GM18870 (cell line): ENCODE results near the gene SMG6.
A peak's percentile ranks its signal among the peaks of the same experiment; 100 is the strongest.
"Not testable (repeated sequence)": the region's sequence is repeated elsewhere in the genome, so short reads cannot be mapped to it uniquely, and the experiment has no call there.

ENCODE experiments used
- ATAC-seq: cut with Tn5 transposase; IDR thresholded peaks from one replicate; pipeline ENCODE4 v1.9.1; 2021; ENCODE audit warnings: moderate library complexity; ENCODE audit not compliant: unreplicated experiment

SMG6 gene

DNA sequence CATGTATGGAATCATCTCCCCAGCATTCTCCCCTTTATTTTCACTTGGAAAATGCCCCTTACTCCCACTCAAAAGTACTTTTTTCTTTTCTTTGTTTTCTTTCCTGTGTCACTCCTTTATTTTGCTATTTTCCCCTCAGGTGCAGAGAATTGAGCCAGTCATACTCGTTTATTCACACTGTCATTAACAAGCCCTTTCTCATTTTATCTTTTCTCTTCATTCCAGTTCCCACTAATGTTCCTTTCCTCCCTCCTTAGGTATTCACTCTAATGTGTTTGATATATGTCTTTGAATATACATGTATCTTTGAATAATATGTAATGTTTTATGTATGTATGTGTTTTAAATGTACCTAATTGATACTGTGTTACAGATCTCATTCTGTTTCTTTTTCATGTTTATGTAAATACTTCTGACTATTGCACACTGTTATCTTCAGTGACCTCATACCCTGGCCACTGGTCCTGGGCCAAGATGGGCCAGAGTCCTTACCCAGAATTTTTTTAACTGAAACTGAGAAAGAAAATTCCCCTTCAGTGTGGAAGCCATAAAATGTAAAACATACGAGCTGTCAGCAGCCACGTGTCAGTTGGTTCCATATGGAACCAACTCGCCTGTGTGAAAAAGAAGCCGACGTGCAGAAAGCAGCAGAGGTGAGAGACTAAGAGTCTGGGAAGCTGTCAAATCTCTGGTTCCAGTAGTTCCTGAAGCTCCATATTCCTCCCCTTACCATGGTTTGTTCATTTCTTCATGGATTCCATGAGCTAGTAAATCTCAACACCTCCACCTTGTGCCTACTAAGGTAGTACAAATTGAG lies 6.0 kb upstream of the SMG6 start:
- no peak for ATAC-seq

DNA sequence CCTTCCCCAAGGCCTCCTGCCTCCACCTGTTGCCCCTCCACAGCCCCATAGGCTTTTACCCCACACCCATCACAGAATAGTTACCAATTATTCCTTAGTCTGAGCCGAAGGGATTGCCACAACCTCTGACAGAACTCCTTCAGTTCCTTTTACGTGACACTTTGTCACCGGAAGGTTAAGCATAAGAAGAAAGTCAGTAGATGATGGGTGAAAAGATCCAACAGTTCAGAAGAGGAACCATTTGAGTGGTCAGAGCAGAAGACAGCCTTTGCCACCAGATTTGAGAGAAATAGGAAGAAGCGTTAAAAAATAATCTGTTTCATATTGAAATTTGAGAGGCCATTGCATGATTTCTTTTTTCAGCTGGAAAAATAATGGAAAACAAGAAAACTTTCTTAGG lies 1.3 kb upstream of the SMG6 start:
- no peak for ATAC-seq

DNA sequence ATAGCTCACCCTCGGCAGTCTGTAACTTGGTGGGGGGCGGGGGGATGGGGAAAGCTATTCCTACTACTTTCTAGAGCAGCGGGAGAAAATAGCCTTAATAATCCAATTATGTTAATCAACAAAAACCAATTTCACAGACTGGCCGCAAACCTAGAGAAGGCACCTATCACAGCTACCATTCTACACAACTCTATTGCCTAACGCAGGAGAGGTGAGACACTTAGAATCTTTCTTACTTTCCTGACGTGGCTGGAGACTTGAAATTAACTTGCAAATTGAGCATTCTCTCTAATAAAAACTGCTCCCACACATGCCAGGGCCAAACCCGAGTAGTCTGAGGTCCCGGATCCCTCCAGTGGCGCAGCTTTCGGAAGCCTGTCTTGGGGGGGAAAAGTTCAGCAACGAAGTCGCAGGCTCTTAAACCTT lies 794 bp downstream of the SMG6 start:
- ATAC-seq, result no peak

DNA sequence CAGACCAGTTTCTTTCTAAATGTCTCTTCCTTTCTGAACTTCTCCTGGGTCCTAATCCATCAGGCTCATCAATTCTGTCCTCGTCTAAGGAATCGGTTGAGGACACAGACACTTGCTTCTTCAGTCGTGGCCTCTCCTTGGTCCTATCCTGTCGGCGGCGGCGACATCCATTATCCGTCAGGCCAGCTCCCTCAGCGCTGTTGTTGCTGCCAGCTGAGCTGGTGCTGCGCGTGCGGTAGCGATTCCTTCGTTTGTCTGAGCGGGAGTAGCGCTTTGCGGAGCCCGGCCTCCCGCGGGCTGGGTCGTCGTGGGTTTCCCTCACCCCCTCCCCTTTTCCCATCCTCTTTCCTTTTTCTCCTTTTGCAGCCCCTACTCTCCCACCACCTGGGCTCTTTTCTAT lies 3.8 kb downstream of the SMG6 start:
- ATAC-seq, result no peak

DNA sequence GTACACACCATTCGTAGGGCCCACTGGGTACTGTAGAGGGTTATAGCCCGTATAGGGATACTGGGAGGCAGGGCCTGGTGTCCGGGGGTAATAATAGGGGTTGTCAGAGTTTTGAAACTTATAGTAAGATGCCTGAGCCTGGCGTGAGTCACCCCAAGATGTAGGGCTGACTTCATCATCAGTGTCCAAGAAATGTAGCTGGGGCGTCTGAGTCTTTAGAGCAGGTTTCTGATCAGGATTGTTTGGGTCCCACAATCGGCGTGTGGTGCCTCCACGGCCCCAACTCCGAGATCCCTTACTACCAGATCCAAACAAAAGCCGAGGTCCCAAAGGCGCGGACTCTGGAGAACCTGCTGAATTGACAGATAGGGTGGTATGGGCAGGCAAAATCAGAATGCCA lies 4.4 kb downstream of the SMG6 start:
- no peak for ATAC-seq

DNA sequence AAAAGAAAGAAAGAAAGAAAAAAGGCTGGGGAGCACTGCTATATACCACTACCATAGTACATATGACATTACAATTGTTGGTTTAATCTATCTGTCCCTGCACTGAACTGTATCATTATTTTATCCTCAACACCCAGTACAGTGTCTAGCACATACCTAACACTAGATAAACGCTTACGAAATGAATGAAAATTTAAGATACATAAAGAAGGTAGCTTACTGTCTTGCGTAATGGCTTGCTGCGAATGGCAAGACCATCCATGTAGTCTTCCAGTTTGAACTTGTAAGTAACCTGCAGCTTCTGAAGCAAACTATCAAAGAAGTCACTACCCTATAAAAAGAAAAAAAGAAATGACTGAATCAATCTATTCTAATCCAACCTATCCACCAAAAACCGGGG lies 6.6 kb downstream of the SMG6 start:
- no peak for ATAC-seq

DNA sequence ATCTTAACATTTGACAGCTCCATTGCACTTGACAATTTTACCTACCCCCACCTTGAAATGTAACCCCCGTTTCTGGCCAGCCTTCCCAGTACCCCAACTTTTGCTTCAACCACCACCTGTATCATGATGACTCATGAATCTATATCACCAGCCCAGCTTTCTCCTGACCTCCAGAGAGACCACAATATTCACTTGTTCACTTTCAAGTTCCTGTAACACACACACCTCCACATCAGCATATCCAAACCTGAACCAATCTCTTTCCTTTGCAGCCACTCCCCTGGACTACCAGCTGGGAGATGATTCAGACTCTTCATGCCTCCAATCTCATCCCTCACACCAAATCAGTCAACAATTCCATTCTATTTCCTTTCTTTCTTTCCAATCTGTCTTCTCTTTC lies 8.0 kb downstream of the SMG6 start:
- ATAC-seq, result no peak

DNA sequence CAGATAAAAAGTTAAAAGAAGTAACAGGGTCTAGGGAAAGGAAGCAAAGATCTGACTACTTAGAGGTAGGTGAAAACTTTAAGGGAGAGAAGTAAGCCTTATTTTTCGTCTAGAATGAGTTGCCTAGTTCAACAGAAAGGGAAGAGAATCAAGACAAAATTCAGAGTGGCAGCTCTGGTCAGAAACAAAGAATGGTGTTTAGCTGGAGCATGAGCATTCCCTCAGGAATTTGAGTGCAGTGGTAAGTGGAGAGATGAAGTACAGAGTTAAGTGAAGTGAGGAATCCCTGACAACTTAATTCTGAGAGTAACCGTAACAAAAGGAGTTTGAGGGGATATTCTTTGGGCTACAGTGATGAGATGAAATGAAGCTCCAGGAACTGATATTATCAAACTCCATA lies 11.5 kb downstream of the SMG6 start:
- ATAC-seq, result no peak

DNA sequence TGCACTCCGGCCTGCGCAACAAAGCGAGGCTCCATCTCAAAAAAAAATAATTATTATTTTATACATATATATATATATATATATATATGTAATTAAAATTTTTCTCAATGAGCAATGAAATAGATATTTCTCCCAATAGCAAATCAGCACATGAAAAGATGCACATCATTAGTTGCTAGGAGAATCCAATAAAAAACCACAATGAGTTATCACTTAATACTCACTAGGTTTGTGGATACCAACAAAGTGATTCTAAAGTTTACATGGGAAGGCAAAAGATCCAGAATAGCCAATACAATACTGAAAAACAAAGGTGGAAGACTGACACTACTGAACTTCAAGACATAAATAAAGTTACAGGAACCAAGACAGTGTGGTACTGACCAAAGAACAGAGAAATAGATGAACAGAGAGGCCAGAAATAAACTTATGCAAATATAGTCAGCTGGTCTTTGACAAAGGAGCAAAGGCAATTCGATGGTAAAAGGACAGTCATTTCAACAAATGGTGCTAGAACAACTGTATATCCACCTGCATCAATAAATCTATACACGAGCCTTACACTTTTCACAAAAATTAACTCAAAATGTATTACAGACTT lies 13.6 kb downstream of the SMG6 start:
- no peak for ATAC-seq

DNA sequence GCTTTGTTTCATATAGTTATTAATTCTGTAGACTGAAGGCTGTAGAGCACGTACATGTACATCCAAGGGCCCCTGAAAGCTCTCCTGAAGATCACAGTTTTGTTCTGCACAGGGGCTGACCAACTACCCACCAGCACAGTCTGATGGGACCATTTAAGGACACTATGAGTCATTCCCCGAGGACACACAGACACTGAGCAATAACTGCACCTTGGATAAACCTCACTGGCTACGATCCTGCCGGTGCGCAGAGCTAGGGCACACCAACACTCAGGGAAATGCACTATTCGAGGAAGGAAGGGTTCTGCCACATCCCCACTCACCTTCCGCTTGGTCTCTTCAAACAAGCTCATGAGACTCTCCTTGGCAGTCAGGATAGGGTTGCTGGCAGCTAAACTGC lies 20.3 kb downstream of the SMG6 start:
- no peak for ATAC-seq

DNA sequence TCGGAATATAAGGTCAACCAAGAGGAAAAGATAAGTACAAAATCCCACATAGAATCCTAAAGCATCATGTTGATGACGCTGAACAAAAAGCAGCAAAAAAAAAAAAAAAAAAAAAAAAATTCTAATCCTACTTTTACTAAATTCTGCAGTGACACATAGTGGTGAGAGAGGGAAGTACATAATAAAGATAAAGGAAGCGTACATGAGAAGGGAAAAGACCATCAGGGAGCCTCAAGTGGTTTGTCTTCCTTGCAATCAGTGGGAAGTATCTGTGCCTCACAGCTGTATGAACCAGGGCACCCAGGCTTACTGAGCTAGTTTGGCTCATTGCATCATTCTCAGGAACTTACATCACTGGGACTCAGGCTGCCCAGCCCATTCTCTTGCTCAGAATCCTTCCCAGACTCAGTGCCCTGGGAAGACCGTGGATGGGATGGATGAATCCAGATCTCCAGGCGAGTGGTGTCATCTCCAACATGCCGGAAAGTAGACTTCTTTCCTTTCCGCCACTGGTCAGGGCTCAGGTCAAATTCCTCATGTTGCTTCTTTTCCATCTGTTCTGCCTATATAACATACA lies 21.2 kb downstream of the SMG6 start:
- no peak for ATAC-seq

DNA sequence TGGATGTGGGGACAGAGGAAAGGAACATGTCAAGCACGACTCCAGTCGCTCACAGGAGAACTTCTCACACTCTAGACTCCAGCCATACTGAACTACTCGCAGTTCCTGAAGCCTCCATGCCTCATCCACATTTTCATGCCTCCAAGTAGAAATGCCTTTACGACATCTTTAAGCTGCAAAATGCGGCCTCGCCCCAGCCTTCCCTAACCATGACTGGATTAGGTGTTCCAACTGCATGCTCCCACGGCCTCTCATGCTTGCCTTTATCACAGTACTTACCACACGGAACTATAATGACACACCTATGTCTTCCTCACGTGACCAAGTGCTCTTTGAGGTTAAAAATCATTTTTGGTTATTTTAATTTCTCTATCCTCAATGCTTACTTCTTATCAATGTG lies 23.9 kb downstream of the SMG6 start:
- no peak for ATAC-seq

DNA sequence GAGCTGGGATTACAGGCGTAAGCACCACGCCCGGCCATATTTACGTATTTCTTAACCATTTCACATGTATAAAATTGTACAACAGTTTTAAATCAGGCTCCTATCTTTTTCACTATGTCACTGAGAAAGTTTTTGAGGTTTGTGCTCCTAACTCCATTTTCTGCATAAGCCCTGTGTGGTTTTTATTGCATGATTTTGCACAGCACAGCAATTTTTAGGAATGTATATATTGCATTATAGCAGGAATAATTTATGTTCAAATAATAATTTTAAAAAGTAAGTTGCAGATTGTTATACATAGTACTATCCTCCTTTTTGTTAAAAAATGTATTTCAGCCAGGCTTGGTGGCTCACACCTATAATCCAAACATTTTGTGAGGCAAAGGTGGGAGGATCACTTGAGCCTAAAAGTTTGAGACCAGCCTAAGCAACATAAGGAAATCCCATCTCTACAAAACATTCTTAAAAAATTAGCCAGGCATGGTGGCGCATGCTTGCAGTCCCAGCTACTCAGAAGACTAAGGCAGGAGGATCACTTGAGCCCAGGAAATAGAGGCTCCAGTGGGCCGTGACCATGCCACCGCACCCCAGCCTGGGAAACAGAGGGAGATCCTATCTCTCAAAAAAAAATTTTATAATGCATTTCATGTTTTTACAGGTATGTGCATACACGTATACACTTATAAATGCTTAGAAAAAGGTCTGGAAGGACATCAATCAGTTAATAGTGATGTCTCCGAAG lies 26.0 kb downstream of the SMG6 start:
- no peak for ATAC-seq

DNA sequence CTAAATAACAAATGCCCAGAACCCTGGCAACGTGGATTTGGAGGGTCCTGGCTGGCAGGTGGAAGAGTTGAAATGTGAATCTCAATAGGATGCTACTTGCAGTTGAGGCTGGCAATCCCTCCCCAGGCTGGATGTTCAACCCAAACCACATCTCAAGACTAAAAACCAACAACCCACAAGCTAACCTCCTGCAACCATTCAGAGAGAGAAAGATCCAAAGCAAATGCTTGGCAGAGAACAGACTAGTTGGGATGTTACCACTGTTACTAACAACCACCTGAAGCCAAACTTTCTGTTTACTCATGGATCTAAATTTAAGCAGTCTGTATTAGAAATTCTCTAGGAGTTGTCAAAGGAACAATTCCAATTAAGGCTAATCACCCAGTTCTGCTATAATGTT lies 27.9 kb downstream of the SMG6 start:
- ATAC-seq, result no peak

DNA sequence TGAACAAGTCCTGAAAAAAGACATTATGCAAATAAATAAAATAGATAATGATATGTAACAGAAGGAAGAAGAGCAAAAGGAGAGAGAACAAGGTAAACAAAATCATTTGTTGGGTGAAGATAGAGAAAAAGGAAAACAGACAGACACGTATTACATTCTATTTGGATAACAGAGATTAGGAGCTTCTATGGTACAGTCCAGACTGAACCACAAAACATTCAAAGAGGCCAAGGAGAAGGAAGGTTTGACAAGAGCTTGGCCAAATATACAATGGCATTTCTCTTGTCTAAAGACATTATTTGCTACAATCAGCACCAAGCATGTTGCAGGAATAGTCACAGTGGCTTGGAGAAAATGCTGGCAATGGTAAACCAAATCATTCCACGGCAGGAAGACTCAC lies 29.2 kb downstream of the SMG6 start:
- ATAC-seq, result no peak

DNA sequence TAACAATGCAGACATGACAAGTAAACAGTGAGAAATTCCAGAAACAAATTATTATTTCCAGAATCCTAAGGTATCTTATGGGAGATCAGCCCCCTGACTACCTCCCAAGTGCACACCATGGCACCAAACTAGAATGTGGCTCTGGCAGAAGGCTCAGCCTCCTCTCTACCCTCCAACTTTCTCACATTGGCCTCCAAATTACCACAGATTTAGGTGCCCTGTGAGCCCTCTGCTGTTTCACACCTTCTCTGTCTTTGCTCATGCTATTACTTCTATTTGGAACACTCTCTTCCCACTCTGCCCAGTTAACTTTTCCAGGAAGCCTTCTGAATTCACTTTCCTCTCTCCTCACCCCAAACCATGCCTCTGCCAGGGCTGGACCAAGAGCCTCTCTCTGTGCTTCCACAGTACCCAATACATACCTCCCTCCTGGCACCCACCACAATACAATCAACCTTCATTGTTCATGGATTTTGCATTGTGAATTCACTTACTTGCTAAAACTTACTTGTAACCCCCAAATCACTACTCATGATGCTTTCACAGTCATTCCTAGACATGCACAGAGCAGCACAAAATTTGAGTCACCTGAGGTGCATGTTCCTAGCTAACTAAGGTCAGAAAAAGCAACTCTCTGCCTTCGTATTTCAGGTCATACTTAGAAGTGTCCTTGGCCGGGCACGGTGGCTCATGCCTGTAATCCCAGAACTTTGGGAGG lies 31.4 kb downstream of the SMG6 start:
- no peak for ATAC-seq

DNA sequence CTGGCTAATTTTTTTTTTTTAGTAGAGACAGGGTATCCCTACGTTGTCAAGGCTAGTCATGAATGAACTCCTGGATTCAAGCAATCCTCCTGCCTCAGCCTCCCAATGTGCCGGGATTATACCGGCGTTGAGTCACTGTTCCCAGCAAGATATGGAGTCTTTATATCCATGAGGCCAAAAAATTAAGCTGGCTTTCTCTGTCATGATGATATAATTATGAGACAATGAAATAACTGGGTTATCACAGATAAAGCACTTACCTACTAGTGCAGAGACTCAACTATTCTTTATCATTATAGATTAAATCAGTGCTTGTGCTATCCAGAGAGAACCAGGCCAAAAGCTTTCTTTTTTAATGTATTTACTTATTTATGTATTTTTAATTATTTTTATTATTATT lies 36.2 kb downstream of the SMG6 start:
- no peak for ATAC-seq

DNA sequence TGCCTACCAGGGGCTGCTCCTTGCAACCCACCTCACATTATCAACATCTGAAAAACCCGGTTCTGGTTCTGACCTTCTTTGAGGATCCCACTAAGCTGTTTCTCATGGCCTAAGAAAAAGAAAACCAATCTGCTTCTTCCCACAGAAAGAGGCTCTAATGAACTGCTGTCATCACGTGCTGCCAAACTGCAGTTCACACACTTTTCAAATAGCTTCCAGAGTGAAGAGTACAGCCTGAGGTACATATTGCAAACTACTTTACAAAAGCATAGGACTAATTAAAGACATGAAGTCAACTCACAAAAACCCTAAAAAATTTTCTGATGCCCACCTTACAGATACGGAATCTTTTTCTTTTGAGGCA lies 36.7 kb downstream of the SMG6 start:
- no peak for ATAC-seq

DNA sequence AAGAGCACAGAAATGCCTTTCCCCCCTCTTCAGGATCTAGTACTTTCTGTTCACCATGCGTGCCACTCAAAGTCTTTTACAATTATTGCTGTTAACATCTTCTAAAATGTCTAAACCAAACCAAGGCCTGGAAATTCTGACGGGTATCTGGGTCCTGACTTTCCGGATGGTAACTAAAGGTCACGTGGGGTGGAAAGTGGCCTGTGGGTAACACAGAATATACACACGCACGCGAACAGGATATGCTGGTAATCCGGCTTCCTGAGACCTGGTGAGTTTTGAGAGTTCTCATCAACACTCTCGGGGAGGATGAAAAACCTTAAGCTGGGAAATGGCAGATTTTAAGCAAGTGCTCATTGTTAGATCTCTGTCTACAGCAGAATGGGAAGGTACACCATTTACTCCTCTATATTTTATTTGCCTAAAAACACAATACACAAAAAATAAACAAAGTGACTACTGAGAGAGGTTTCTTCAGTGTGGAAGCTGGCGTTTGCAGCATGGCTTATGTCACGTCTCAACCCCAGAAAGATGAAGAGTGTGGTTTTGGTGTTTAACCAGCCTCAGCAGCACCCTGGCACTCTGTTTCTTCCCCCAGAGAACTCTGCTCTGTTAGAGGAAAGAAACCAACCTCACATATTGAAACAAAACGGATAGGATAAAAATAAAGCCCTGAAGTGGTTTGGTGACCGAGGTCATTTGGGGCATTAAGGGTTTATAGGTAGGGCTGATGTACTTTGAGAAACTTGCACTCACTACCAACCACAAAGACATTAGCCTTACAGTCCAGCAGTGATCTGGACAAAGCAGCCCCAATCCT lies 37.3 kb downstream of the SMG6 start:
- ATAC-seq, result peak; percentile 79

DNA sequence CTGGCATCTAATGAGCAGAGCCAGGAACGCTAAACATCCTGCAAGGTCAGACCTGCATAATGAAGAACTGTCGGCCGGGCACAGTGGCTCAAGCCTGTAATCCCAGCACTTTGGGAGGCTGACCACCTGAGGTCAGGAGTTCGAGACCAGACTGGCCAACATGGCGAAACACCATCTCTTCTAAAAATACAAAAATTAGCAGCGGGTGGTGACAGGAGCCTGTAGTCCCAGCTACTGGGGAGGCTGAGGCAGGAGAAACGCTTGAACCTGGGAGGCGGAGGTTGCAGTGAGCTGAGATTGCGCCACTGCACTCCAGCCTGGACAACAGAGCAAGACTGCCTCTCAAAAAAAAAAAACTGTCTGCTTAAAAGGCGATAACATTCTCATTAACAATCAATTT lies 38.4 kb downstream of the SMG6 start:
- ATAC-seq, result not testable (repeated sequence)
